AML-193 (cell line): Measurements from ENCODE around the gene PLBD2.

ENCODE experiments used
- DNase-seq, 2 experiments: peaks; one replicate each; lab custom pipeline; 2025; lab: John Stamatoyannopoulos, UW

Gene PLBD2

GRCh38 chr12:113416091-113416754 is 57.8 kb downstream of the PLBD2 start:
- DNase-seq, result peak; percentile 66 to 72

- no peak for DNase-seq
Observed at GRCh38 chr12:113418213-113418879, 60.0 kb downstream of the PLBD2 start.

GRCh38 chr12:113420996-113421595 is 62.7 kb downstream of the PLBD2 start:
- no peak for DNase-seq

GRCh38 chr12:113422030-113422885 is 63.9 kb downstream of the PLBD2 start, which contains the start of gene SDSL:
SDSL (plus strand) TSS chr12:113422380; CDS start chr12:113427983, 5,603 bp downstream.
- DNase-seq, result peak; percentile 97

- DNase-seq, result no peak
Observed at GRCh38 chr12:113422886-113423669, 64.7 kb downstream of the PLBD2 start.

GRCh38 chr12:113424456-113424855 is 66.1 kb downstream of the PLBD2 start:
- DNase-seq, result no peak

GRCh38 chr12:113424915-113425823 is 66.8 kb downstream of the PLBD2 start:
- peak; percentile 35 to 53 for DNase-seq

GRCh38 chr12:113425960-113426453 is 67.6 kb downstream of the PLBD2 start:
- no peak for DNase-seq

- DNase-seq, result no peak
Observed at GRCh38 chr12:113427882-113428281, 69.5 kb downstream of the PLBD2 start.

- no peak for DNase-seq
Observed at GRCh38 chr12:113428482-113428881, 70.1 kb downstream of the PLBD2 start.

- DNase-seq, result no peak
Observed at GRCh38 chr12:113432986-113433385, 74.6 kb downstream of the PLBD2 start.

- DNase-seq, result no peak
Observed at GRCh38 chr12:113435367-113435766, 77.0 kb downstream of the PLBD2 start.

- no peak for DNase-seq
Observed at GRCh38 chr12:113436586-113436985, 78.2 kb downstream of the PLBD2 start.

GRCh38 chr12:113436993-113437728 is 78.8 kb downstream of the PLBD2 start:
- DNase-seq, result no peak

GRCh38 chr12:113437729-113438100 is 79.3 kb downstream of the PLBD2 start:
- DNase-seq, result no peak

GRCh38 chr12:113438523-113439300 is 80.3 kb downstream of the PLBD2 start:
- DNase-seq, result no peak

- DNase-seq, result no peak
Observed at GRCh38 chr12:113439301-113439597, 80.9 kb downstream of the PLBD2 start.

- DNase-seq, result no peak
Observed at GRCh38 chr12:113439606-113440030, 81.2 kb downstream of the PLBD2 start.

- DNase-seq, result no peak
Observed at GRCh38 chr12:113440336-113440735, 81.9 kb downstream of the PLBD2 start.
